NCI-H82 (cell line): ENCODE measurements around the gene SPIRE1.
A peak's percentile ranks its signal among the peaks of the same experiment; 100 is the strongest.

Experiments
- DNase-seq: peaks from one replicate; lab custom pipeline; 2025; lab: John Stamatoyannopoulos, UW

Gene SPIRE1

GRCh38 chr18:12445554-12445953 lies 212.4 kb downstream of the SPIRE1 start:
- no peak for DNase-seq

- DNase-seq, result no peak
These were observed 214.4 kb downstream of the SPIRE1 start for GRCh38 chr18:12443551-12443950.

GRCh38 chr18:12442946-12443345 lies 215.0 kb downstream of the SPIRE1 start:
- DNase-seq, result no peak

- no peak for DNase-seq
These were observed 216.4 kb downstream of the SPIRE1 start for GRCh38 chr18:12441475-12442034.

- DNase-seq, result no peak
These were observed 219.7 kb downstream of the SPIRE1 start for GRCh38 chr18:12438257-12438656.

- DNase-seq, result no peak
These were observed 222.0 kb downstream of the SPIRE1 start for GRCh38 chr18:12435867-12436266.

- no peak for DNase-seq
These were observed 223.4 kb downstream of the SPIRE1 start for GRCh38 chr18:12434541-12434929.

GRCh38 chr18:12433829-12434540 lies 223.9 kb downstream of the SPIRE1 start:
- no peak for DNase-seq

GRCh38 chr18:12432881-12433280 lies 225.0 kb downstream of the SPIRE1 start:
- DNase-seq, result no peak

GRCh38 chr18:12432196-12432595 lies 225.7 kb downstream of the SPIRE1 start:
- DNase-seq, result no peak

- DNase-seq, result no peak
These were observed 226.3 kb downstream of the SPIRE1 start for GRCh38 chr18:12431561-12431960.

- DNase-seq, result no peak
These were observed 227.5 kb downstream of the SPIRE1 start for GRCh38 chr18:12430137-12430990.

GRCh38 chr18:12429556-12429955 lies 228.4 kb downstream of the SPIRE1 start:
- DNase-seq, result no peak

GRCh38 chr18:12428923-12429322 lies 229.0 kb downstream of the SPIRE1 start:
- DNase-seq, result no peak

GRCh38 chr18:12426924-12427323 lies 231.0 kb downstream of the SPIRE1 start:
- no peak for DNase-seq

- no peak for DNase-seq
These were observed 233.7 kb downstream of the SPIRE1 start for GRCh38 chr18:12424252-12424651.

GRCh38 chr18:12423820-12424219 lies 234.1 kb downstream of the SPIRE1 start:
- peak; percentile 24 for DNase-seq

GRCh38 chr18:12423393-12423792 lies 234.5 kb downstream of the SPIRE1 start:
- no peak for DNase-seq

- DNase-seq, result peak; percentile 88
These were observed 235.0 kb downstream of the SPIRE1 start for GRCh38 chr18:12422936-12423335.

GRCh38 chr18:12421732-12422131 lies 236.2 kb downstream of the SPIRE1 start:
- DNase-seq, result peak; percentile 39

- peak; percentile 94 for DNase-seq
These were observed 237.0 kb downstream of the SPIRE1 start for GRCh38 chr18:12420821-12421421.

GRCh38 chr18:12417687-12418086 lies 240.2 kb downstream of the SPIRE1 start:
- DNase-seq, result no peak
